GM10266 (cell line): ENCODE data around the gene FRAT2.
"Not testable (repeated sequence)": the region's sequence is repeated elsewhere in the genome, so short reads cannot be mapped to it uniquely, and the experiment has no call there.

Experiments
- DNase-seq: peaks from one replicate; pipeline ENCODE4 v3.0.0; 2012; ENCODE audit errors: extremely low spot score
- CTCF ChIP-seq: IDR thresholded peaks from 2 replicates; pipeline ENCODE4 v1.5.1; 2012; ENCODE audit warnings: mild to moderate bottlenecking, low read depth; ENCODE audit not compliant: control insufficient read depth, insufficient read depth; ENCODE audit errors: missing control alignments

Gene FRAT2

GRCh38 chr10:97300980-97301379 is 33.5 kb downstream of the FRAT2 start:
- DNase-seq, result no peak
- TF ChIP-seq CTCF, result no peak

DNA sequence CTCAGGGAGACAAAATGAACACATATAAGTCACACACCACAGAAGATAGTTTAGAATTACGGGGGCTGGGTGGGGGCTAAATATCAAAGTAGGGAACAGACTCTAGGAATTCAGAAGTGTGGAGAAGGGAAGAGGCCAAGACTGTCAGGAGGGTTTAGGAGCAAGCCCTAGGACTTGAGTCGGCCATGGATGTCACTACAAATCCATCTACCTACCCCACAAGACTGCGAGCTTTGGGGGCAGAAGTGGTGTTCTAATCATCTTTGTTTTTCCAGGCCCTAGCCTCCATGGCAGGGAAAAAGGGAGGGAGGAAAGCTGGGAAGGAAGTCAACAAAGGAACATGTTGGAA is 36.3 kb downstream of the FRAT2 start:
- TF ChIP-seq CTCF, result no peak
- DNase-seq, result no peak

DNA sequence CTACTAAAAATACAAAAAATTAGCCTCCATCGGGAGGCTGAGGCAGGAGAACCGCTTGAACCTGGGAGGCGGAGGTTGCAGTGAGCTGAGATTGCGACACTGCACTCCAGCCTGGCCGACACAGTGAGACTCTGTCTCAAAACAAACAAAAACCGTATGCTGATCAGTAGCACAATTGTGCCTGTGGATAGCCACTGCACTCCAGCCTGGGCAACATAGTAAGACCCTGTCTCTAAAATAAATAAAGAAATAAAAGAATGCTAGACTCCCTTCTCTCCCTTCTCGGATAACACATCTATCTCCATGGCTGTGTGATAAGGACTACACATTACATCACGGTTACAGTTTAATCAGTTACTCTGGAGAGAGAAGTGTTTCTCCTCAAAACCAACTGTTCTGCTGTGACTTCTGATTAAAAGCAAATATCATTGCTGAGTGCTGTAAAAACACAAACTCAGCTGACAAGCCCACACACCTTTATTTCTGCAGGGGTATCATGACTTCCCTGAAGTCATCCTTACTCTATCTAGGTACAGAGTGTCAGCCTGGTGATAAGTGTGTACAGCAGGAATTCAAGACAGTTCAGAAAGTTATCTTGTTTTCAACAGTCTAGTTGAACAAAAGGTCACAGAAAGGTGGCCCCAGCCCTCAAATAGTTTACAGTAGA is 36.8 kb downstream of the FRAT2 start:
- DNase-seq, result no peak
- TF ChIP-seq CTCF, result no peak

DNA sequence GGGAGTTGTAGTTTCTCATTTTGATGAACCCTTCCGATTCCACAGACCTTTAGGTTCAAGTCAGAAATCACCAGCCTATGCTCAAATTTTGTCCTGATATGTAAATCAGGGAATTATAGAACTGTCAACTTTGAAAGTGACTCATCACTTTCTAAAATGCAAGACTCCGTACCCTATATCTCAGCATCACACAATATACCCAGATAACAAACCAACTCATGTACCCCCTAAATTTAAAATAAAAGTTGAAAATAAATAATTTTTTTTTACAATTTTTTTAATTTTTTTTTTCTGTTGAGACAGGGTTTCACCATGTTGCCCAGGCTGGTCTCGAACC is 41.7 kb downstream of the FRAT2 start:
- no peak for TF ChIP-seq CTCF
- DNase-seq, result no peak

DNA sequence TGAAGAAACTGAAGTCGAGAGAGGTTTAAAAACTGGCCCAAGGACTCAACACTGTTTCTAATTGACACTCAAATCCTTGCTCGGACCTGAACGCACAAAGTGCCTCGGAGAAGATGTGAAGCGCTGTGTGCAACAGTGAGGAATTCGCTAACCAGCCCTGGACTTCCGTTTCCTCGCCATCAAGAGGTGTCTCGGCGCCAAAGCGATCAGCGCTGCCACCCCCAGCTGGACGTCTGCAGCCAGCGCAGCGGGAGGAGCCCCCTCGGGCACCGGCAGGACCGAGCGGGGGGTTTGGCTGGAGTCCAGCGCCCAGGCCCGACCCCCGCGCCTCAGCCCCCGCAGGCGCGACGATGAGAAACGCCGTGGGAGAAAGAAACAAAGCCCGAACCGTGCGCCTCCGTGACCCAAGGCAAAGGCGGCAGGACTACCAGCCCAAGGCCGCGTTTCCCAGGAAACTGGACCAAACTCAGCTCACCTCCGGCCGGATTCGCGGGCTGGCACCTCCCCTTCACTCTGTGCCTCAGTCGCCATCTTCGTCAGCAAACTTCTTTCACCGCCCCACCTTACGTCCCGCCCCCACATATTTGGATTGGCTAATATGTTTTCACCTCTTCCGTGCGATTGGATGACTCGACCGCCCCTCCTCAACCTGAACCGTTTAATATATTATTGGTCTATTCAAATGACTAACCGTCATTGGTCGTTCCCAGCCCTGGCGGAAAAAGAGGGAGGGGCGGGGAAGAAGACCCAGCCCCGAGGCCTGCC is 42.2 kb downstream of the FRAT2 start, which contains the start of gene ARHGAP19:
Gene ARHGAP19, minus strand, starts transcription at position 541 of the 765 bp plus-strand sequence. Its CDS starts 10 bp downstream, at position 531.
- peak; percentile 94 for DNase-seq
- peak; percentile 17 for TF ChIP-seq CTCF

DNA sequence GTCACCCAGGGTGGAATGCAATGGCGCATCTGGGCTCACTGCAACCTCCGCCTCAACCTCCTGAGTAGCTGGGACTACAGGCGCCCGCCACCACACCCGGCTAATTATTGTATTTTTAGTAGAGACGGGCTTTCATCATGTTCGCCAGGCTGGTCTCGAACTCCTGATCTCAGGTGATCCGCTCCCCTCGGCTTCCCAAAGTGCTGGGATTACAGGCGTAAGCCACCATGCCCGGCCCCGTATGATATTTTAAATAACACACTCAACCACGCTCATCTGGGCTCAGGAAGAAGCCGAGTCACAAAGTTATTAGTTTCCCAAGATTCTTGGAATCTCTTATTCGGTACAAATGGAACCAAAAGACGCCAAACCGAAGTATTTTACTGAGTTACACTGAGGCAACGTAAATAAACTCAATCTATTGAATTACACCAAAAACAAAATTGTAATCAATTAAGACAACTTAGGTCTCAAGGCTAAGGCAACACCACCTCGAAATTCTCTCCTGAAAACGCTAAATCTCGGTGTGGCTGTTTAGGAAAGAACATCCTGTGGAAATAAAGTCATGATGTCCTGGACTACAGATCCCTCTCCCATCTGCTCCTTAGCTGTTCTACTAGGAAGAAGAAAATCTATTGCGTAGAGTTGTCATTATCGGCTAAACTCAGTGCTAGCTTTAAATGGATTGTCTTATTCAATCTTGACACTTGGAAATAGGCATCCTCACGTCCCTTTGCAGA is 43.0 kb downstream of the FRAT2 start:
- no peak for DNase-seq
- TF ChIP-seq CTCF, result no peak

- not testable (repeated sequence) for DNase-seq
Measured at GRCh38 chr10:97290576-97291356, 43.8 kb downstream of the FRAT2 start.

DNA sequence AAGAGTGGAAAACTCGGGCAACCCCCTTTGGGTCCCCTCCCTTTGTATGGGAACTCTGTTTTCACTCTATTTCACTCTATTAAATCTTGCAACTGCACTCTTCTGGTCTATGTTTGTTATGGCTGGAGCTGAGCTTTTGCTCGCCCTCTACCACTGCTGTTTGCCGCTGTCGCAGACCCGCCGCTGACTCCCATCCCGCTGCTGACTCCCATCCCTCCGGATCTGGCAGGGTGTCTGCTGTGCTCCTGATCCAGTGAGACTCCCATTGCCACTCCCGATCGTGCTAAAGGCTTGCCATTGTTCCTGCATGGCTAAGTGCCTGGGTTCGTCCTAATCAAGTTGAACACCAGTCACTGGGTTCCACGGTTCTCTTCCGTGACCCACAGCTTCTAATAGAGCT is 44.5 kb downstream of the FRAT2 start:
- not testable (repeated sequence) for DNase-seq
